LNCaP clone FGC (cell line): Measurements from ENCODE around the gene GPC1.

ENCODE experiments used
- DNase-seq: peaks from one replicate; pipeline ENCODE4 v3.0.0-alpha.2; 2011; ENCODE audit warnings: low read depth
- H3K4me3 ChIP-seq: 2 replicates; pipeline ENCODE4 v1.5.1; 2011; ENCODE audit warnings: mild to moderate bottlenecking, low read depth, low read length, control low read depth
- CTCF ChIP-seq: IDR thresholded peaks from 2 replicates; pipeline ENCODE4 v1.5.1; 2012; ENCODE audit warnings: mild to moderate bottlenecking; ENCODE audit not compliant: control insufficient read depth, insufficient read depth; ENCODE audit errors: extremely low read depth

The GPC1 gene

GRCh38 chr2:240463274-240463865 is 27.9 kb downstream of the GPC1 start:
- no peak for TF ChIP-seq CTCF
- no peak for DNase-seq
- H3K4me3 ChIP-seq = no peak overlapping the region

- H3K4me3 ChIP-seq = no peak overlapping the region
- no peak for DNase-seq
- TF ChIP-seq CTCF = no peak
These were observed 28.5 kb downstream of the GPC1 start for GRCh38 chr2:240463866-240464481.

GRCh38 chr2:240464514-240465241 is 29.2 kb downstream of the GPC1 start:
- no peak for DNase-seq
- no peak for TF ChIP-seq CTCF
- H3K4me3 ChIP-seq = no peak overlapping the region

- no peak for TF ChIP-seq CTCF
- H3K4me3 ChIP-seq = no peak overlapping the region
- DNase-seq = no peak
These were observed 29.9 kb downstream of the GPC1 start for GRCh38 chr2:240465268-240465764.

GRCh38 chr2:240465765-240466578 is 30.5 kb downstream of the GPC1 start:
- DNase-seq = no peak
- TF ChIP-seq CTCF = no peak

GRCh38 chr2:240466579-240467148 is 31.2 kb downstream of the GPC1 start:
- no peak overlapping the region for H3K4me3 ChIP-seq
- no peak for DNase-seq
- TF ChIP-seq CTCF = no peak

More at GRCh38 chr2:240465765-240466578, 30.5 kb downstream of the GPC1 start:
- H3K4me3 ChIP-seq = no peak overlapping the region
